ENCODE results near the gene CIC.

The CIC gene

GRCh38 chr19:42284591-42285341 lies 15.7 kb downstream of the CIC start:
- Histone ChIP-seq H3K4me3 (ENCODE audit: low read length) (peak overlapping the region; percentile 78), H3K36me3 (ENCODE audit: control insufficient read depth, insufficient read depth, low read length) (peaks cover 22% of the 10 kb centered on the region), H3K4me1 (ENCODE audit: control insufficient read depth, insufficient read depth, low read length) (peaks cover 21% of the 10 kb centered on the region), H3K27me3 (ENCODE audit: control insufficient read depth, insufficient read depth, low read length) (no peaks in the 10 kb centered on the region), H3K9me3 (ENCODE audit: control insufficient read depth, insufficient read depth, low read length) (no peaks in the 10 kb centered on the region), H3K27ac (ENCODE audit: low read length) (no peak overlapping the region)
- no CpG with 5 or more reads among the region's 41 CpGs for WGBS (ENCODE audit: insufficient coverage, insufficient read length)
- no peak for DNase-seq (ENCODE audit: low read depth, low spot score)

DNA sequence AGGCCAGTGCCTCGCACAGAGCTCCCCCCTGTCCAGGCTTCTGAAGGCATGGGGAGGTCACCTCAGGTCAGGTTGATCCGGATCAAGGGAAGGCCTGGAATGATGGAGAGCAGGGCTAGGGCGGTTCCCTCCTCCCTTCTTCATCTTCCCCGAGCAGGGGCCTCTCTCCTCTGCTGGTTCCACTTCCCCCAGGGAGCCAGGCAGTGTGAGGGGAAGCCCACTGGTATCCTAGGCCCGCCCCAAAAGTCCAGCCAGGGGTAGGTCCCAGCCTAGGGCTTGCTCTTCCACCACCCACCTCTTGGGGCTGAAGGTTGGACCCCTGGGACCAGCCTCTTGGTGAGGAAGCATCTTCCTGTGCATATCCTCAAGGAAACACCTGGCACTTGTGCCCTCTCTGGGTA lies 16.5 kb downstream of the CIC start:
- Histone ChIP-seq H3K4me3 (ENCODE audit: low read length) (no peak overlapping the region), H3K36me3 (ENCODE audit: control insufficient read depth, insufficient read depth, low read length) (peaks cover 26% of the 10 kb centered on the region), H3K9me3 (ENCODE audit: control insufficient read depth, insufficient read depth, low read length) (no peaks in the 10 kb centered on the region), H3K4me1 (ENCODE audit: control insufficient read depth, insufficient read depth, low read length) (peaks cover 23% of the 10 kb centered on the region), H3K27me3 (ENCODE audit: control insufficient read depth, insufficient read depth, low read length) (no peaks in the 10 kb centered on the region), H3K27ac (ENCODE audit: low read length) (no peak overlapping the region)
- WGBS (ENCODE audit: insufficient coverage, insufficient read length): no CpG with 5 or more reads among the region's 5 CpGs
- no peak for DNase-seq (ENCODE audit: low read depth, low spot score)

GRCh38 chr19:42285988-42286348 lies 16.9 kb downstream of the CIC start:
- Histone ChIP-seq H3K36me3 (ENCODE audit: control insufficient read depth, insufficient read depth, low read length) (peaks cover 30% of the 10 kb centered on the region), H3K4me1 (ENCODE audit: control insufficient read depth, insufficient read depth, low read length) (peaks cover 24% of the 10 kb centered on the region), H3K27ac (ENCODE audit: low read length) (no peak overlapping the region), H3K4me3 (ENCODE audit: low read length) (no peak overlapping the region), H3K27me3 (ENCODE audit: control insufficient read depth, insufficient read depth, low read length) (no peaks in the 10 kb centered on the region), H3K9me3 (ENCODE audit: control insufficient read depth, insufficient read depth, low read length) (no peaks in the 10 kb centered on the region)
- WGBS (ENCODE audit: insufficient coverage, insufficient read length): no CpG with 5 or more reads among the region's 6 CpGs
- no peak for DNase-seq (ENCODE audit: low read depth, low spot score)

DNA sequence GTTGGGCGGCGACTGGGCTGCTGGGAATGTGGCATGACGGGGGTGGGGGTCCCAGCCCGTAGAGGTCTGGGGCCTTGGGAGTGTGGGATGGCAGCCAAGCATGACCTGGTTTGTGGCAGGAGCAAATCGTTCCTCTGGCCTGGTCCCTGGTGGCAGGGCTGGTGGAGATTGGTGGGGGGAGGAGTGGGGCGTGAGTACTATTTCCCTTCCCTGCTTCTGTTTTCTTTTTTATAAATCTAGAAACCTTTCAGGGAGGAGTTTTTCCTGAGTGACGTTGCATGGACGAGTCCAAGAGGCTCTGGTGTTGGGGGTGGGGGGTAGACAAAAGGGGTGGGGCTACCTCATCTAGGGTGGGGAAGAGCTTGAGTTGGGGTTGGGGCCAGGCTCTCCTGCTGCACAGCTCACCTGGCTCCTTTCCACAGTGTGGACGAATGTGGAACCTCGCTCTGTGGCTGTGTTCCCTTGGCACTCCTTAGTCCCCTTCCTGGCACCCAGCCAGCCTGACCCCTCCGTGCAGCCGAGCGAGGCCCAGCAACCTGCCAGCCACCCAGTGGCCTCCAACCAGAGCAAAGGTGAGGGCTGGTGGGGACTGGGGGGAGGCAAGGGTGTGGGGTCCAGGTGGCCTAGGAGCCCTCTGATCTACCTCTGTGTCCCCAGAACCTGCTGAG lies 17.4 kb downstream of the CIC start:
- Histone ChIP-seq H3K27me3 (ENCODE audit: control insufficient read depth, insufficient read depth, low read length) (no peaks in the 10 kb centered on the region), H3K4me1 (ENCODE audit: control insufficient read depth, insufficient read depth, low read length) (peaks cover 24% of the 10 kb centered on the region), H3K9me3 (ENCODE audit: control insufficient read depth, insufficient read depth, low read length) (no peaks in the 10 kb centered on the region), H3K27ac (ENCODE audit: low read length) (no peak overlapping the region), H3K36me3 (ENCODE audit: control insufficient read depth, insufficient read depth, low read length) (peaks cover 32% of the 10 kb centered on the region), H3K4me3 (ENCODE audit: low read length) (no peak overlapping the region)
- WGBS (ENCODE audit: insufficient coverage, insufficient read length): no CpG with 5 or more reads among the region's 13 CpGs
- DNase-seq (ENCODE audit: low read depth, low spot score): no peak

DNA sequence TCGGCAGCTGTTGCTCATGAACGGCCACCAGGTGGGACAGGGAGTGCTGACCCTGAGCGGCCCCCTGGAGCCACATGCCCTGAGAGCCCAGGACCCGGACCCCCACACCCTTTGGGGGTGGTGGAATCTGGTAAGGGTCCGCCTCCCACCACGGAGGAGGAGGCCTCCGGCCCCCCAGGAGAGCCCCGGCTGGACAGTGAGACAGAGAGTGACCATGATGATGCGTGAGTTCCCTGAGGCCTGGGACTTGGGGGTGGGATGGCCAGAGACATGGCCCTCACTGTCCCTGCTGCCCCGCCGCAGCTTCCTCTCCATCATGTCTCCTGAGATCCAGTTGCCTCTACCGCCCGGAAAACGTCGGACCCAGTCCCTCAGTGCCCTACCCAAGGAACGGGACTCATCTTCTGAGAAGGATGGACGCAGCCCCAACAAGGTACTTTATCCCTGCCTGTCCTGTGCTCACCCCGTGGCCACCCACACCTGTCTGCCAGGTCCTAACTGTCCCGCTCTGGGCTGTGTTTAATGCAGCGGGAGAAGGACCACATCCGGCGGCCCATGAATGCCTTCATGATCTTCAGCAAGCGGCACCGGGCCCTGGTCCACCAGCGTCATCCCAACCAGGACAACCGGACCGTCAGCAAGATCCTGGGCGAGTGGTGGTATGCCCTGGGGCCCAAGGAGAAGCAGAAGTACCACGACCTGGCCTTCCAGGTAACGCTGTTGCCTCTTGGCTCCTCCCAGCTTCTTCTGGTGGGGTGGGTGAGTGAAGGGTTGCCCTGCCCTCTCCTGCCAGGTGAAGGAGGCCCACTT lies 18.2 kb downstream of the CIC start:
- Histone ChIP-seq H3K36me3 (ENCODE audit: control insufficient read depth, insufficient read depth, low read length) (peaks cover 32% of the 10 kb centered on the region), H3K4me1 (ENCODE audit: control insufficient read depth, insufficient read depth, low read length) (peaks cover 21% of the 10 kb centered on the region), H3K27me3 (ENCODE audit: control insufficient read depth, insufficient read depth, low read length) (no peaks in the 10 kb centered on the region), H3K4me3 (ENCODE audit: low read length) (no peak overlapping the region), H3K9me3 (ENCODE audit: control insufficient read depth, insufficient read depth, low read length) (no peaks in the 10 kb centered on the region), H3K27ac (ENCODE audit: low read length) (no peak overlapping the region)
- no peak for DNase-seq (ENCODE audit: low read depth, low spot score)
- WGBS (ENCODE audit: insufficient coverage, insufficient read length): no CpG with 5 or more reads among the region's 30 CpGs

DNA sequence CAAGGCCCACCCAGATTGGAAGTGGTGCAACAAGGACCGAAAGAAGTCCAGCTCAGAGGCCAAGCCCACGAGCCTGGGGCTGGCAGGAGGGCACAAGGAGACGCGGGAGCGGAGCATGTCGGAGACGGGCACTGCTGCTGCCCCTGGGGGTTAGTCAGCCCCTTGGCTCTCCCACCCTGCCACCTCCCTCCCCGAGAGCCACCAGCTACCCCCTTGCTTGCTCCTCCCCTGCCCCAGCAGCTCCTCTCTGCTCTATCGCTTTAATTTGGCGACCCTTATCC lies 18.7 kb downstream of the CIC start:
- H3K4me1 ChIP-seq (ENCODE audit: control insufficient read depth, insufficient read depth, low read length): peaks cover 19% of the 10 kb centered on the region
- WGBS (ENCODE audit: insufficient coverage, insufficient read length): no CpG with 5 or more reads among the region's 10 CpGs

GRCh38 chr19:42288387-42288786 lies 19.3 kb downstream of the CIC start:
- Histone ChIP-seq H3K4me3 (ENCODE audit: low read length) (no peak overlapping the region), H3K27me3 (ENCODE audit: control insufficient read depth, insufficient read depth, low read length) (no peaks in the 10 kb centered on the region), H3K4me1 (ENCODE audit: control insufficient read depth, insufficient read depth, low read length) (peaks cover 14% of the 10 kb centered on the region), H3K27ac (ENCODE audit: low read length) (no peak overlapping the region), H3K9me3 (ENCODE audit: control insufficient read depth, insufficient read depth, low read length) (no peaks in the 10 kb centered on the region), H3K36me3 (ENCODE audit: control insufficient read depth, insufficient read depth, low read length) (peaks cover 32% of the 10 kb centered on the region)
- no CpG with 5 or more reads among the region's 4 CpGs for WGBS (ENCODE audit: insufficient coverage, insufficient read length)
- DNase-seq (ENCODE audit: low read depth, low spot score): no peak

More for the DNA sequence above, 18.7 kb downstream of the CIC start:
- H3K4me3 ChIP-seq (ENCODE audit: low read length): no peak overlapping the region
- no peaks in the 10 kb centered on the region for H3K27me3 ChIP-seq (ENCODE audit: control insufficient read depth, insufficient read depth, low read length)
- no peak for DNase-seq (ENCODE audit: low read depth, low spot score)
- no peaks in the 10 kb centered on the region for H3K9me3 ChIP-seq (ENCODE audit: control insufficient read depth, insufficient read depth, low read length)
- H3K27ac ChIP-seq (ENCODE audit: low read length): no peak overlapping the region
- peaks cover 32% of the 10 kb centered on the region for H3K36me3 ChIP-seq (ENCODE audit: control insufficient read depth, insufficient read depth, low read length)

DNA sequence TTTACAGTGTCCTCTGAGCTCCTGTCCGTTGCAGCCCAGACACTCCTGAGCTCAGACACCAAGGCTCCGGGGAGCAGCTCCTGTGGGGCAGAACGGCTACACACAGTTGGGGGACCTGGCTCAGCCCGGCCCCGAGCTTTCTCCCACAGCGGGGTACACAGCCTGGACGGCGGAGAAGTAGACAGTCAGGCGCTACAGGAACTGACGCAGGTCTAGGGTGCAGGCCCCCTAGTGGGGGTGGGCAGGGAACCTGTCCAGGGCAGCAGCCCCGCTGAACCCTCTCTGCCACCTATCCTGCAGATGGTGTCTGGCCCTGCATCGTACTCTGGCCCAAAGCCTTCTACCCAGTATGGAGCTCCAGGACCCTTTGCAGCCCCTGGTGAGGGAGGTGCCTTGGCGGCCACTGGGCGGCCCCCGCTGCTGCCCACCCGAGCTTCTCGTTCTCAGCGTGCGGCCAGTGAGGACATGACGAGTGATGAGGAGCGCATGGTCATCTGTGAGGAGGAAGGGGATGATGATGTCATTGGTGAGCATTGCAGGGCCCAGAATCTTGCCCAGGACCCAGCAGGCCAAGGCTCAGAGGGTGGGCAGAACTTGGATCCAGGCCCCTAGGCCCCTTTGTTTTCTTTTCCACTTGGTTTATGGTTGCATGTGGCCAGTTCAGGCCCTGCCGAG lies 20.0 kb downstream of the CIC start:
- Histone ChIP-seq H3K4me3 (ENCODE audit: low read length) (no peak overlapping the region), H3K4me1 (ENCODE audit: control insufficient read depth, insufficient read depth, low read length) (peaks cover 13% of the 10 kb centered on the region), H3K27me3 (ENCODE audit: control insufficient read depth, insufficient read depth, low read length) (no peaks in the 10 kb centered on the region), H3K27ac (ENCODE audit: low read length) (no peak overlapping the region), H3K36me3 (ENCODE audit: control insufficient read depth, insufficient read depth, low read length) (peaks cover 32% of the 10 kb centered on the region), H3K9me3 (ENCODE audit: control insufficient read depth, insufficient read depth, low read length) (no peaks in the 10 kb centered on the region)
- no peak for DNase-seq (ENCODE audit: low read depth, low spot score)
- WGBS (ENCODE audit: insufficient coverage, insufficient read length): no CpG with 5 or more reads among the region's 22 CpGs

GRCh38 chr19:42289556-42290041 lies 20.5 kb downstream of the CIC start:
- no peaks in the 10 kb centered on the region for H3K9me3 ChIP-seq (ENCODE audit: control insufficient read depth, insufficient read depth, low read length)
- H3K4me1 ChIP-seq (ENCODE audit: control insufficient read depth, insufficient read depth, low read length): peaks cover 13% of the 10 kb centered on the region

GRCh38 chr19:42290136-42290522 lies 21.1 kb downstream of the CIC start:
- Histone ChIP-seq H3K4me1 (ENCODE audit: control insufficient read depth, insufficient read depth, low read length) (peaks cover 11% of the 10 kb centered on the region), H3K4me3 (ENCODE audit: low read length) (no peak overlapping the region), H3K36me3 (ENCODE audit: control insufficient read depth, insufficient read depth, low read length) (peaks cover 36% of the 10 kb centered on the region), H3K27me3 (ENCODE audit: control insufficient read depth, insufficient read depth, low read length) (no peaks in the 10 kb centered on the region), H3K27ac (ENCODE audit: low read length) (no peak overlapping the region), H3K9me3 (ENCODE audit: control insufficient read depth, insufficient read depth, low read length) (no peaks in the 10 kb centered on the region)
- no peak for DNase-seq (ENCODE audit: low read depth, low spot score)
- no CpG with 5 or more reads among the region's 13 CpGs for WGBS (ENCODE audit: insufficient coverage, insufficient read length)

More at GRCh38 chr19:42289556-42290041, 20.5 kb downstream of the CIC start:
- H3K4me3 ChIP-seq (ENCODE audit: low read length): no peak overlapping the region
- DNase-seq (ENCODE audit: low read depth, low spot score): no peak
- no peak overlapping the region for H3K27ac ChIP-seq (ENCODE audit: low read length)
- no CpG with 5 or more reads among the region's 8 CpGs for WGBS (ENCODE audit: insufficient coverage, insufficient read length)
- no peaks in the 10 kb centered on the region for H3K27me3 ChIP-seq (ENCODE audit: control insufficient read depth, insufficient read depth, low read length)
- H3K36me3 ChIP-seq (ENCODE audit: control insufficient read depth, insufficient read depth, low read length): peaks cover 34% of the 10 kb centered on the region

All from iPS DF 6.9 (cell line).